Measurements from ENCODE around the gene ROGDI. TPM values are rescaled to one million over a fixed set of nuclear protein-coding genes. Genes with fewer than 3 reads are reported as not detected.

ROGDI gene
- total RNA-seq, 2 experiments from 2014 or later = 9.0 to 9.6 TPM

- Mint-ChIP-seq H3K4me1 (peaks cover 35% of the 10 kb centered on the region), H3K27me3 (no peaks in the 10 kb centered on the region), H3K36me3 (ENCODE audit: low read depth) (peaks cover 13% of the 10 kb centered on the region), H3K4me3 (peak overlapping the region; percentile 90), H3K27ac (peak overlapping the region; percentile 91), H3K9me3 (no peaks in the 10 kb centered on the region)
- POLR2A ChIA-PET = no interaction called here
- DNase-seq = no peak
- CTCF ChIA-PET = interaction anchor here (0.7 kb wide), 1 partner anchor 126 kb away, joined by 3 read pairs; no protein-coding TSS in a partner anchor
These were observed 36.6 kb downstream of the ROGDI start for GRCh38 chr16:4765511-4766474.

GRCh38 chr16:4763791-4764190 is 38.6 kb downstream of the ROGDI start:
- no peaks in the 10 kb centered on the region for H3K27me3 Mint-ChIP-seq
- peaks cover 34% of the 10 kb centered on the region for H3K4me1 Mint-ChIP-seq
- H3K4me3 Mint-ChIP-seq = no peak overlapping the region
- ChIA-PET CTCF (interaction anchor here (0.6 to 1.1 kb wide), 3 partner anchors 18 to 120 kb away, joined by 3 to 4 read pairs (median 3); no protein-coding TSS in a partner anchor), POLR2A (interaction anchor here (0.6 kb wide), 1 partner anchor 113 kb away, joined by 3 read pairs; no protein-coding TSS in a partner anchor)
- H3K36me3 Mint-ChIP-seq (ENCODE audit: low read depth) = peaks cover 26% of the 10 kb centered on the region
- H3K27ac Mint-ChIP-seq = no peak overlapping the region
- H3K9me3 Mint-ChIP-seq = no peaks in the 10 kb centered on the region
- no peak for DNase-seq

- no peak for DNase-seq
- Mint-ChIP-seq H3K27ac (no peak overlapping the region), H3K4me1 (peaks cover 21% of the 10 kb centered on the region), H3K36me3 (ENCODE audit: low read depth) (peaks cover 32% of the 10 kb centered on the region), H3K9me3 (no peaks in the 10 kb centered on the region), H3K4me3 (no peak overlapping the region), H3K27me3 (no peaks in the 10 kb centered on the region)
- CTCF ChIA-PET = interaction anchor here (0.6 to 1.4 kb wide), 2 partner anchors 8 to 28 kb away, joined by 3 read pairs; partner anchors contain the start of gene DNAAF8
- POLR2A ChIA-PET = no interaction called here
These were observed 40.2 kb downstream of the ROGDI start for GRCh38 chr16:4762205-4762604.

GRCh38 chr16:4760221-4760910 is 42.1 kb downstream of the ROGDI start:
- peaks cover 3% of the 10 kb centered on the region for H3K9me3 Mint-ChIP-seq
- ChIA-PET CTCF (interaction anchor here (0.6 to 1.6 kb wide), 2 partner anchors 21 to 26 kb away, joined by 3 to 5 read pairs; partner anchors contain the start of genes ANKS3 and DNAAF8), POLR2A (no interaction called here)
- DNase-seq = no peak
- peaks cover 9% of the 10 kb centered on the region for H3K4me1 Mint-ChIP-seq
- no peak overlapping the region for H3K27ac Mint-ChIP-seq
- no peak overlapping the region for H3K4me3 Mint-ChIP-seq
- H3K27me3 Mint-ChIP-seq = no peaks in the 10 kb centered on the region
- H3K36me3 Mint-ChIP-seq (ENCODE audit: low read depth) = peaks cover 35% of the 10 kb centered on the region

GRCh38 chr16:4755687-4756086 is 46.7 kb downstream of the ROGDI start:
- no peak for DNase-seq
- H3K4me1 Mint-ChIP-seq = no peaks in the 10 kb centered on the region
- H3K9me3 Mint-ChIP-seq = peaks cover 3% of the 10 kb centered on the region
- H3K27ac Mint-ChIP-seq = no peak overlapping the region
- ChIA-PET POLR2A (no interaction called here), CTCF (no interaction called here)
- peaks cover 43% of the 10 kb centered on the region for H3K36me3 Mint-ChIP-seq (ENCODE audit: low read depth)
- H3K27me3 Mint-ChIP-seq = no peaks in the 10 kb centered on the region
- no peak overlapping the region for H3K4me3 Mint-ChIP-seq

DNA sequence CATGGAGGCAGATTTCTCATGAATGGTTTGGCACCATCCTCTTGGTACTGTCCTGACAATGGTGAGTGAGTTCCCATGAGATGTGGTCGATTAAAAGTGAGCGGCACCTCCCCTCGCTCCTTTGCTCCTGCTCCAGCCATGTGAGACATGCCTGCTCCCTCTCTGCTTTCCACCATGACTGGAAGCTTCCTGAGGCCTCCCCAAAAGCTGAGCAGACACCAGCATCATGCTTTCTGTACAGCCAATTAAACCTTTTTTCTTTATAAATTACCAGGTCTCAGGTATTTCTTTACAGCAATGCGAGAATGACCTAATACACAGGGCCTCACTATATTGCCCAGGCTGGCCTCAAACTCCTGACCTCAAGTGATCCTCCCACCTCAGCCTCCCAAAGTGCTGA is 47.6 kb downstream of the ROGDI start:
- Mint-ChIP-seq H3K36me3 (ENCODE audit: low read depth) (peaks cover 37% of the 10 kb centered on the region), H3K4me1 (no peaks in the 10 kb centered on the region), H3K27ac (no peak overlapping the region), H3K27me3 (no peaks in the 10 kb centered on the region), H3K9me3 (peaks cover 3% of the 10 kb centered on the region), H3K4me3 (no peak overlapping the region)
- ChIA-PET CTCF (no interaction called here), POLR2A (no interaction called here)
- no peak for DNase-seq

DNA sequence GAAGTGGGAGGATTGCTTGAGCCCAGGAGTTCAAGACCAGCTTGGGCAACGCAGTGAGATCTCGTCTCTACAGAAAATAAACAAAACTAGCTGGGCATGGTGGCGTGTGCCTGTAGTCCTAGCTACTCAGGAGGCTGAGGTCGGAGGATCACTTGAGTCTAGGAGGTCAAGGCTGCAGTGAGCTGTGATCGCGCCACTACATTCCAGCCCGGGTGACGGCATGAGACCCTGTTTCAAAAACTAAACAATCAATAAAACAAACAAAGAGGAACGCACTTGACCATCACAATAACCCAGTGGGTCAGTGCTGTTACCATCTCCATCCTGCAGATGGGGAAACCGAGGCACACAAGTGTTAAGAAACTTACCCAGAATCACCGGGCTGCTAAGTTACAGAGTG is 49.2 kb downstream of the ROGDI start:
- no peak overlapping the region for H3K4me3 Mint-ChIP-seq
- H3K27me3 Mint-ChIP-seq = no peaks in the 10 kb centered on the region
- no peak for DNase-seq
- ChIA-PET CTCF (no interaction called here), POLR2A (no interaction called here)
- peaks cover 25% of the 10 kb centered on the region for H3K36me3 Mint-ChIP-seq (ENCODE audit: low read depth)
- peaks cover 3% of the 10 kb centered on the region for H3K9me3 Mint-ChIP-seq
- no peaks in the 10 kb centered on the region for H3K4me1 Mint-ChIP-seq
- H3K27ac Mint-ChIP-seq = no peak overlapping the region

- CTCF ChIA-PET = no interaction called here
- Mint-ChIP-seq H3K9me3 (peaks cover 3% of the 10 kb centered on the region), H3K27me3 (no peaks in the 10 kb centered on the region), H3K36me3 (ENCODE audit: low read depth) (peaks cover 25% of the 10 kb centered on the region), H3K27ac (no peak overlapping the region), H3K4me1 (peaks cover 2% of the 10 kb centered on the region), H3K4me3 (no peak overlapping the region)
- POLR2A ChIA-PET = no interaction called here
- no peak for DNase-seq
These were observed 49.9 kb downstream of the ROGDI start for GRCh38 chr16:4752351-4753100.

DNA sequence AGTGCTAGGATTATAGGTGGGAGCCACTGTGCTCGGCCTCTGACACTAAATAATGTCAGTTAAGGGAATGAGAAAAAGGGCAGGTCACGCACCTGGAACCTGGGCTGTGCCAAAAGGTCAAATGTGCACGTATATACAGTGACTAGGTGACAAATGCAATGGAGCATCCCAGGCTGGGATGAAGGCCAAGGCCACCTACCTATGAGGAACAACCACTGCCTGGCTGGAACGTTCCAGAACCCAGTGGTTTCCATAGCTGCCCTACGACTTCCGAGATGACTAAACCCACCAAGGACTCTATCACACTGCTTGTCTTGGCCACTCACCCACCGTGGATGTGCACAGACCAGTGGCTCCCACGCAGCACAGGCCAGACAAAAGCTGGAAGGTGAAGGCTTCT is 51.5 kb downstream of the ROGDI start:
- Mint-ChIP-seq H3K27me3 (no peaks in the 10 kb centered on the region), H3K4me3 (no peak overlapping the region), H3K27ac (no peak overlapping the region), H3K36me3 (ENCODE audit: low read depth) (peaks cover 24% of the 10 kb centered on the region), H3K4me1 (peaks cover 2% of the 10 kb centered on the region), H3K9me3 (peaks cover 3% of the 10 kb centered on the region)
- DNase-seq = no peak
- CTCF ChIA-PET = no interaction called here
- POLR2A ChIA-PET = no interaction called here

- POLR2A ChIA-PET = no interaction called here
- Mint-ChIP-seq H3K9me3 (no peaks in the 10 kb centered on the region), H3K4me1 (peaks cover 2% of the 10 kb centered on the region), H3K27me3 (no peaks in the 10 kb centered on the region), H3K36me3 (ENCODE audit: low read depth) (peaks cover 14% of the 10 kb centered on the region), H3K4me3 (no peak overlapping the region), H3K27ac (no peak overlapping the region)
- CTCF ChIA-PET = interaction anchor here (0.6 kb wide), 1 partner anchor 122 kb away, joined by 4 read pairs; no protein-coding TSS in a partner anchor
- no peak for DNase-seq
These were observed 52.7 kb downstream of the ROGDI start for GRCh38 chr16:4749700-4750257.

- CTCF ChIA-PET = interaction anchor here (1.5 kb wide), 1 partner anchor 14 kb away, joined by 6 read pairs; the partner anchor contains the start of genes ANKS3 and DNAAF8
- Mint-ChIP-seq H3K4me3 (no peak overlapping the region), H3K27me3 (no peaks in the 10 kb centered on the region), H3K9me3 (no peaks in the 10 kb centered on the region), H3K4me1 (peaks cover 2% of the 10 kb centered on the region), H3K27ac (no peak overlapping the region), H3K36me3 (ENCODE audit: low read depth) (peaks cover 12% of the 10 kb centered on the region)
- DNase-seq = no peak
- POLR2A ChIA-PET = no interaction called here
These were observed 53.6 kb downstream of the ROGDI start for GRCh38 chr16:4748682-4749411.

All from activated CD4-positive, alpha-beta T cell treated with anti-CD3 and anti-CD28 coated beads, Interleukin-2, amount 10 ng/mL, durations not matched to agents 7 days and 5 days (primary cell).